ENCODE measurements around the gene MIF4GD.

Gene MIF4GD

DNA sequence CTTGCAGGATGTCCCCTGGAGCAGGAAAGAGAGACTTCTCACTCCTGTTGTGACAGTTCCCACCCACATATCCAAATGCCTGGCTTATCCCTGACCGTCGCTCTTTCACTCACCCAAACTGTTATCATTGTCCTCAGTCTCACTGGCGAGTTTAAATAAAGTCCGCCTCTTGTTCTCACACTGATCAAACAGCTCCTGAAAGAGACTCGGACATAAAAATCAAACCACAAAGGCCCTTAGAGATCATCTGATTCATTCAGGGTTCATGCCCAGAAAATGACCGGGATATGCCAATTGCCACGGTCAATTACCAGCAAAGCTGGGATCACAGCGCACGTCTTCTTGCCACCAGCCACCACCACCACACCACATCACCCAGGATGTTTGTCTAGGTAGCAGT lies 29.5 kb downstream of the MIF4GD start:
- peaks cover 0 to 4% (median 0%) of the 10 kb centered on the region in 4 donors for H3K4me1 ChIP-seq
- H3K27ac ChIP-seq: no peak overlapping the region
- intact Hi-C loops (cut with DNase I; ENCODE audit: low total_unique reads): no loop called here
- no peaks in the 10 kb centered on the region for H3K9me3 ChIP-seq
- TF ChIP-seq, protein P1, sequence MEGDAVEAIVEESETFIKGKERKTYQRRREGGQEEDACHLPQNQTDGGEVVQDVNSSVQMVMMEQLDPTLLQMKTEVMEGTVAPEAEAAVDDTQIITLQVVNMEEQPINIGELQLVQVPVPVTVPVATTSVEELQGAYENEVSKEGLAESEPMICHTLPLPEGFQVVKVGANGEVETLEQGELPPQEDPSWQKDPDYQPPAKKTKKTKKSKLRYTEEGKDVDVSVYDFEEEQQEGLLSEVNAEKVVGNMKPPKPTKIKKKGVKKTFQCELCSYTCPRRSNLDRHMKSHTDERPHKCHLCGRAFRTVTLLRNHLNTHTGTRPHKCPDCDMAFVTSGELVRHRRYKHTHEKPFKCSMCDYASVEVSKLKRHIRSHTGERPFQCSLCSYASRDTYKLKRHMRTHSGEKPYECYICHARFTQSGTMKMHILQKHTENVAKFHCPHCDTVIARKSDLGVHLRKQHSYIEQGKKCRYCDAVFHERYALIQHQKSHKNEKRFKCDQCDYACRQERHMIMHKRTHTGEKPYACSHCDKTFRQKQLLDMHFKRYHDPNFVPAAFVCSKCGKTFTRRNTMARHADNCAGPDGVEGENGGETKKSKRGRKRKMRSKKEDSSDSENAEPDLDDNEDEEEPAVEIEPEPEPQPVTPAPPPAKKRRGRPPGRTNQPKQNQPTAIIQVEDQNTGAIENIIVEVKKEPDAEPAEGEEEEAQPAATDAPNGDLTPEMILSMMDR (IDR thresholded peaks at IDR 0.05): no peak
- DNase-seq: no peak
- peaks cover 86 to 100% (median 96%) of the 10 kb centered on the region in 3 donors for H3K36me3 ChIP-seq
- no peaks in the 10 kb centered on the region for H3K27me3 ChIP-seq
- H3K4me3 ChIP-seq: no peak overlapping the region

DNA sequence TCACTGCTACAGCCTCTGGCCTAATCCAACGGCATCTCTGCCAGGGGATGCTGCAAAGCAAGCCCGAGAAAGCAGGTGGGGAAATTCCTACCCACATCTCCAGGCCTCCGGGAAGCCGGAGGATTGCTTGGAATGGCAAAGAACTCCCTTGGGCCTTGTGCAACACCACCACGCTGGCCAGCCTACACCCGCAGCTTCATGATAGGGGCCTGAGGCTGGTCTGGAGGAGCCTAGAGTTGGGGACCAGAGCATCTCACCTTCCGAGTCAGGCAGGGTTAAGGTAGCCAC lies 29.9 kb downstream of the MIF4GD start:
- Histone ChIP-seq H3K4me1 (peaks cover 0 to 1% (median 0%) of the 10 kb centered on the region in 4 donors), H3K27me3 (no peaks in the 10 kb centered on the region), H3K9me3 (no peaks in the 10 kb centered on the region), H3K4me3 (no peak overlapping the region), H3K27ac (no peak overlapping the region), H3K36me3 (peaks cover 86 to 100% (median 96%) of the 10 kb centered on the region in 3 donors)
- no peak for DNase-seq
- TF ChIP-seq, protein P1 (IDR thresholded peaks at IDR 0.05): no peak
- intact Hi-C loops (cut with DNase I; ENCODE audit: low total_unique reads): no loop called here

DNA sequence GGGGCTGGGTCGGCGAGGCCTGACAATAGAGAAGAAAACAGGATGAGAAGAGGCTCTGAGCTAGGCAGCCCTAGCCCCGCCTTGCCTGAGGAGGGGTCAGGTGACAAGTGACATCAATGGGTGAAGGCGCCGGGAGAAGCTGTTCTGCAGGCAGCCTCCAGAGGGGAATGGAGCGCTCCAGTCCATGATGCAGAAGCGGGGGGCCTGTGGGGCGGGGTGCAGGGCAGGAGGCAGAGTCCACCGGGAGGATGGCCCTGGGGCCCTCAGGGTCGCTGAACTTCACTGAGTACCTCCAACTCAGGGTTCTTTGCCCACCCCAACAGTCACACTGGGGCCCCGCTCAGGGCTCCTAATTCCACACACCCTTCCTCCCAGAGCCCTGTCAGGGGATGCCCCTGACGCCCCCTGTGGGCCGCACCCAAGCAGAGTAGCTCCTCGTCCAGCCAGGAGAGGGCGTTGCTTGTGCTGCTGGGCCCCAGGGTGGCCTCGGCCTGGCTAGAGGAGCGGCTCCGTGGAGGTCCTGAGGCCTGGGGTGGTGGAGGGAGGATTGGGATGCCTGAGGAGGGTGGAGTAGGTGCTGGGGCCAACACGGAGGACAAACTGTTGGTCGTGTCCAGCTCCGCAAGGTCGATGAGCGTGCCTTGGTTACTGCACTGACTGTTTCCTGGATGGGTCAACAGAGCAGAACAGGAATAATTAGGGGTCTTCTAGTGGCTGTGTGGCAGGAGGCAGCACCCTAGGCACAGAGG lies 30.5 kb downstream of the MIF4GD start:
- DNase-seq: no peak
- Histone ChIP-seq H3K27ac (no peak overlapping the region), H3K36me3 (peaks cover 86 to 100% (median 96%) of the 10 kb centered on the region in 3 donors), H3K4me3 (no peak overlapping the region), H3K4me1 (no peaks in the 10 kb centered on the region), H3K9me3 (no peaks in the 10 kb centered on the region), H3K27me3 (no peaks in the 10 kb centered on the region)
- intact Hi-C loops (cut with DNase I; ENCODE audit: low total_unique reads): no loop called here
- TF ChIP-seq, protein P1 (IDR thresholded peaks at IDR 0.05): no peak

DNA sequence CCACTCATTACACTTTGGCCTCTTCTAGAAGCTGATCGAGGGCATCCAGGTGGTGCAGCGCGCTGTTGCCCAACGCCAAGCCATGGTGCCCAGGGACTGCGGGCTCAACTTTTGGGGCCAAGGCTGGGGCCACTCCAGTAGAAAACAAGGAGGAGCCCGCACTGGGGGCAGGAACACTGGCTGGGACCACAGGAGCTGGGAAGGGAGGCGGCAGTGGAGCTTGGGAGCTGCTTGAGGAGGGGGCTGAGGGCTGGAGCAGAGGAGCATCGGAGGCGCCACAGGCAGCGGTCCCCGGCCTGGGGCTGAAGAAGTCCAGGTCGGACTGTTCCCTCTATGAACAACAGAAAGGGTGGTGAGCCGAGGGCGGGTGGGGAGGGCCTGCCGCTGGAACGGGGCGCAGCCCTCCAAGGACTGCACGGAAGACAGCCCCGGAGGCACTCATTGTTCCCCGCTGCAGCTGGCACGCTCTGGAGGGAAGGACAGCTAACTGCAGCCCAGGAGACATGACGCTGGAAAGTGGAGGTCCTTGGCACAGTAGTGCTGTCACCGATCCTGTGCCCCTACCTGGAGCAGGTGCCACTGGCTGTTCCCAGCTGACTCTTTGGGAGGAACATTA lies 31.1 kb downstream of the MIF4GD start:
- Histone ChIP-seq H3K4me3 (no peak overlapping the region), H3K27me3 (no peaks in the 10 kb centered on the region), H3K36me3 (peaks cover 85 to 100% (median 96%) of the 10 kb centered on the region in 3 donors), H3K4me1 (no peaks in the 10 kb centered on the region), H3K9me3 (no peaks in the 10 kb centered on the region), H3K27ac (no peak overlapping the region)
- DNase-seq: no peak
- TF ChIP-seq, protein P1 (IDR thresholded peaks at IDR 0.05): no peak
- intact Hi-C loops (cut with DNase I; ENCODE audit: low total_unique reads): no loop called here

DNA sequence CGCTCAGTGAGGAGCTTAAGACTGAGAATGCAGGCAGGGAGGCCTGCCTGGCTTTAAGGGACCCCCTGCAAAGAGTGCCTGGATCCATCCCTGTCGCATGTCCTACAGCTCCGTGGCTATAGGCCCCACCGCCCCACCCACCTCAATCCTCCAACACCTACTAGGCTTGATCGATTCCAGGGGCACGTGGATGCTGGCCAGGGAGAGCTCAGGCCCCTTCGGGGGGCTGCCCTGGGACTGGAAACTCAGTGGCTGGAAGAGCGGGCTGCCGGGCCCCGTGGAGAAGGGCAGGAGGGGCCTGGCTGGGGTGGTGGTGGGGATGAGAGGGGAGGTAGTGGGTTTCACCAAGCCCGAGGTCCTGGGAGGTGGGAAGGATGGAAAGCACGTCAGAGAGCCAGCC lies 31.8 kb downstream of the MIF4GD start:
- H3K27me3 ChIP-seq: no peaks in the 10 kb centered on the region
- H3K4me1 ChIP-seq: no peaks in the 10 kb centered on the region
- H3K9me3 ChIP-seq: no peaks in the 10 kb centered on the region
- H3K27ac ChIP-seq: no peak overlapping the region
- no peak for DNase-seq
- TF ChIP-seq, protein P1 (IDR thresholded peaks at IDR 0.05): no peak
- no peak overlapping the region for H3K4me3 ChIP-seq
- peaks cover 85 to 100% (median 96%) of the 10 kb centered on the region in 3 donors for H3K36me3 ChIP-seq
- intact Hi-C loops (cut with DNase I; ENCODE audit: low total_unique reads): no loop called here
